Uterus (tissue), 4 donors: ENCODE results near the gene SLC16A12. TPM values are rescaled to one million over a fixed set of nuclear protein-coding genes. Genes with fewer than 3 reads are reported as not detected.
A peak's percentile ranks its signal among the peaks of the same experiment; 100 is the strongest.
"Not testable (repeated sequence)": the region's sequence is repeated elsewhere in the genome, so short reads cannot be mapped to it uniquely, and the experiment has no call there.

Experiments used
- DNase-seq, 2 donors: peaks; one replicate each; pipeline ENCODE4 v3.0.0-alpha.2; 2019 to 2020
- H3K27ac ChIP-seq, 2 donors: fragments of 200-600 bp; sonication (generic); 1 replicate in 1 of 2; 2 replicates in 1 of 2; pipeline ENCODE4 v1.5.1; 2016 to 2018
- H3K27me3 ChIP-seq, 2 donors: fragments of 200-600 bp; sonication (generic); one replicate each; pipeline ENCODE4 v1.5.1; 2018 to 2019; ENCODE audit warnings: control low read depth in 1 of 2
- H3K36me3 ChIP-seq, 2 donors: fragments of 200-600 bp; sonication (generic); one replicate each; pipeline ENCODE4 v1.5.1; 2019; ENCODE audit warnings: control low read depth in 1 of 2
- H3K4me1 ChIP-seq, 2 donors: fragments of 200-600 bp; sonication (generic); one replicate each; pipeline ENCODE4 v1.5.1; 2018 to 2019; ENCODE audit warnings: control low read depth in 1 of 2
- H3K4me3 ChIP-seq, 2 donors: fragments of 200-600 bp; sonication (generic); 1 replicate in 1 of 2; 2 replicates in 1 of 2; pipeline ENCODE4 v1.5.1; 2018 to 2019; ENCODE audit warnings: mild to moderate bottlenecking in 1 of 2
- H3K9me3 ChIP-seq, 2 donors: fragments of 200-600 bp; sonication (generic); one replicate each; pipeline ENCODE4 v1.5.1; 2019; ENCODE audit warnings: control low read depth in 1 of 2
- CTCF ChIP-seq, 4 experiments: fragments of 200-600 bp in 2 of 4; fragments of 450-650 bp in 2 of 4; sonication (generic) in 2 of 4; IDR thresholded peaks; one replicate each; pipeline ENCODE4 v1.5.1; 2016 to 2019; ENCODE audit warnings: antibody characterized with exemption in 4 of 4, mild to moderate bottlenecking in 2 of 4, moderate library complexity in 1 of 4
- POLR2A ChIP-seq, 2 donors: fragments of 450-650 bp; IDR thresholded peaks; one replicate each; pipeline ENCODE4 v1.6.1; 2016; ENCODE audit warnings: antibody characterized with exemption in 2 of 2, mild to moderate bottlenecking in 1 of 2, moderate library complexity in 1 of 2
- intact Hi-C: fragments of 100-400 bp; cut with DNase I; formaldehyde crosslinking; loops from one replicate; pipeline ENCODE4 v1.15.1; 2023; ENCODE audit warnings: low total_unique reads
- total RNA-seq, 4 donors: library from RNA; depleted of rRNA in 3 of 4; stranded (reverse); fragments of >200 nt in 3 of 4; gene quantifications; one replicate each; pipeline versions ENCODE4 v1.1.0 to v1.2.4, GENCODE V29; 2014 to 2023
- donor health status: DM: yes; HTN: yes; CAD: no.

SLC16A12 gene
- total RNA-seq, 4 donors from 2014 or later, result 0.26 to 7.4 (median 0.51) TPM

DNA sequence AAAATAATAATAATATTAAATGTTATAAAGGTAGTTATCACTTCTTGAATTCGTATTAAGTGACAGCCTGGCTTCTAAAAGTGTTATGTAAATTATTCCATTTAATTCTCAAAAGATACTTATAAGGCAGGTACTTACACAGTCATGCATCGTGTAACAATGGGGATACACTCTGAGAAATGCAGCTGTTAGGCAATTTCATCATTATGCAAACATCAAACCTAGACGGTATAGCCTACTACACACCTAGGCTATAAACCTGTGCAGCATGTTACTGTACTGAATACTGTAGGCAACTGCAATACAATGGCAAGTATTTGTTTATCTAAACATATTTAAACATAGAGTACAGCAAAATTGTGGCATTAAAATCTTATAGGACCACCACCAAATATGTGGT, 141.5 kb downstream of the SLC16A12 start:
- H3K27ac ChIP-seq, result peak overlapping the region; percentile 80 to 95
- intact Hi-C loops, result no loop called here
- no peaks in the 10 kb centered on the region for H3K27me3 ChIP-seq
- no peaks in the 10 kb centered on the region for H3K4me1 ChIP-seq
- DNase-seq, result no peak
- no peaks in the 10 kb centered on the region for H3K9me3 ChIP-seq
- TF ChIP-seq CTCF (IDR thresholded peaks at IDR 0.05) (no peak), POLR2A (IDR thresholded peaks at IDR 0.05) (no peak)
- peak overlapping the region; percentile 42 to 46 for H3K4me3 ChIP-seq
- no peaks in the 10 kb centered on the region for H3K36me3 ChIP-seq

GRCh38 chr10:89392974-89393373, 142.4 kb downstream of the SLC16A12 start:
- TF ChIP-seq POLR2A (IDR thresholded peaks at IDR 0.05) (no peak), CTCF (IDR thresholded peaks at IDR 0.05) (no peak)
- Histone ChIP-seq H3K9me3 (no peaks in the 10 kb centered on the region), H3K4me3 (peak overlapping the region; percentile 42 to 46), H3K36me3 (no peaks in the 10 kb centered on the region), H3K4me1 (no peaks in the 10 kb centered on the region), H3K27me3 (no peaks in the 10 kb centered on the region), H3K27ac (peak overlapping the region; percentile 80 to 95)
- intact Hi-C loops, result no loop called here
- DNase-seq, result peak; percentile 37 to 65

DNA sequence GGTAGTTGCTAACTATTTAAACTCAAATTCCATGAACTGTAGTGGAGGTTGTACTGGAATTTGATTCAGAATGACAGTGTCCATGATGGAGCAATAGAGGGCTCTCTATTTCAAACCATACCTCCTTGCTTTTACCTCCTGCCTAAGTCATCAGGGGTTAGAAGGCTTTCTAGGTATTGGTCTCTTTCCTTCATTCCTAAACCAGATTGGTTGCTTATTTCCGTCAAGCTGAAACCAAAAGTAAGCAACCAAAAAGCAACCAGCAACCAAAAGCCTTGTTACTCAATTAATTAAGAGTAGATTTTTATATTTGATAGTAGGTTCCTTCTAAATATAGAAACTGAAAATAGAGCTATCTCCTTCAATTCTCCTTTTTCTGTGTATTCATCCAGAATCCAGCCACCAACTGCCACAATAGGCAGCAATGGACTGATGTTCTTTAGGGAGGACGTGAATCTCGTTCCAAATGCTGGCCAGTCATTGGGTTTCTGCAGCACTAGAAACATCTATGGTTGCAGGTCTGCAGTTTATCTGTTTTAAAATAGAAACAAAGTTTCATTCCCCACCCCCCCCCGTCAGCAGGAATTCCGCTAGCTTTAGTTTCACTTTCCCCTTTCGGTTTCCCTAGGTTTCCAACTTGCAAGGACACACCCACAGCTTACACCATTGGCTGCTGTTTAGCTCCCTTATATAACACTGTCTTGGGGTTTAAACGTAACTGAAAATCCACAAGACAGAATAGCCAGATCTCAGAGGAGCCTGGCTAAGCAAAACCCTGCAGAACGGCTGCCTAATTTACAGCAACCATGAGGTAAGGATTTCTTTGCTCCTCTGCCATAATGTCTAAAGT, 143.3 kb downstream of the SLC16A12 start, which contains the start of gene IFIT1:
IFIT1 (plus strand) TSS at position 717 of the 850 bp plus-strand sequence; CDS start at position 807, 90 bp downstream.
- DNase-seq, result peak; percentile 36 to 82
- Histone ChIP-seq H3K27ac (peak within 1 kb of the TSS; percentile 80 to 95), H3K4me1 (no peaks in the 10 kb centered on the region)

GRCh38 chr10:89391226-89391576, 144.2 kb downstream of the SLC16A12 start:
- H3K9me3 ChIP-seq, DNase-seq, H3K27me3 ChIP-seq, H3K36me3 ChIP-seq, H3K4me1 ChIP-seq, intact Hi-C loops, H3K4me3 ChIP-seq: not testable (repeated sequence)
- peak overlapping the region; percentile 80 to 95 for H3K27ac ChIP-seq

More for the DNA sequence above, 143.3 kb downstream of the SLC16A12 start, which contains the start of gene IFIT1:
- intact Hi-C loops, result no loop called here
- Histone ChIP-seq H3K36me3 (no peaks in the 10 kb centered on the region), H3K27me3 (no peaks in the 10 kb centered on the region), H3K4me3 (peak within 1 kb of the TSS; percentile 42 to 46), H3K9me3 (no peaks in the 10 kb centered on the region)
- TF ChIP-seq CTCF (IDR thresholded peaks at IDR 0.05), result no peak
- TF ChIP-seq POLR2A (IDR thresholded peaks at IDR 0.05), result peak; percentile 44 to 64

GRCh38 chr10:89390476-89391225, 144.7 kb downstream of the SLC16A12 start:
- Histone ChIP-seq H3K4me3 (no peak overlapping the region), H3K9me3 (no peaks in the 10 kb centered on the region), H3K36me3 (no peaks in the 10 kb centered on the region), H3K4me1 (no peaks in the 10 kb centered on the region), H3K27me3 (no peaks in the 10 kb centered on the region), H3K27ac (no peak overlapping the region)
- intact Hi-C loops, result no loop called here
- no peak for TF ChIP-seq POLR2A (IDR thresholded peaks at IDR 0.05)
- TF ChIP-seq CTCF (IDR thresholded peaks at IDR 0.05), result no peak
- DNase-seq, result no peak
